ES-I3 (cell line): ENCODE results near the gene HLA-DOA.

ENCODE experiments used
- H3K36me3 ChIP-seq: 2 replicates; pipeline ENCODE4 v1.6.1; 2013; ENCODE audit warnings: mild to moderate bottlenecking, low read length, control low read depth, moderate library complexity; ENCODE audit not compliant: insufficient read depth
- H3K4me1 ChIP-seq: 2 replicates; pipeline ENCODE4 v1.6.1; 2013; ENCODE audit warnings: mild to moderate bottlenecking, control low read depth, low read length; ENCODE audit not compliant: insufficient read depth
- H3K9ac ChIP-seq: 2 replicates; pipeline ENCODE4 v1.6.1; 2013; ENCODE audit warnings: low read depth, mild to moderate bottlenecking, low read length, moderate library complexity
- H3K9me3 ChIP-seq: 2 replicates; pipeline ENCODE4 v1.6.1; 2013; ENCODE audit warnings: mild to moderate bottlenecking, low read length, moderate library complexity; ENCODE audit not compliant: control insufficient read depth, insufficient read depth

HLA-DOA gene

DNA sequence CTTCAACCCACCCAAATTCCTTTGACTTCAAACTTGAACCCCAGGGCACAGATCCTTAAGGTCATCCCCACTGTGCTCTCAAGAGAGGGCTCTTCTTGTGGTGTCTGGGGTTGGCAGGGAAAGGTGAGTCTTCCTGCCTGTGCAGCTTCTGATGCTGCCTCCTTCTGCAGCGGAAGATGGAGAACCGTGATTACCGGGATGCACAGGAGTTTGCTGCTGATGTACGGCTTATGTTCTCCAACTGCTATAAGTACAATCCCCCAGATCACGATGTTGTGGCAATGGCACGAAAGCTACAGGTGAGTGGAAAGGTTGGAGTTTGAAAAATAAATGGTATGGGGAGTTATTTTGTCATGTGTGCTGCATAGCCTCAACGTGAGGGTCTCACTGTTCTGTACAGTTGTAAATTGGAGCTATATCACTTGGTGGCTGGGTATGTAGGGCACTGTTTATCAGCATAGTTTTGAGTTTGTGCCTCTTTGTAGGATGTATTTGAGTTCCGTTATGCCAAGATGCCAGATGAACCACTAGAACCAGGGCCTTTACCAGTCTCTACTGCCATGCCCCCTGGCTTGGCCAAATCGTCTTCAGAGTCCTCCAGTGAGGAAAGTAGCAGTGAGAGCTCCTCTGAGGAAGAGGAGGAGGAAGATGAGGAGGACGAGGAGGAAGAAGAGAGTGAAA is 32.0 kb downstream of the HLA-DOA start:
- Histone ChIP-seq H3K9ac (no peak overlapping the region), H3K36me3 (peaks cover 80% of the 10 kb centered on the region), H3K4me1 (no peaks in the 10 kb centered on the region; the same call in 1 of the 2 replicates), H3K9me3 (no peaks in the 10 kb centered on the region)

DNA sequence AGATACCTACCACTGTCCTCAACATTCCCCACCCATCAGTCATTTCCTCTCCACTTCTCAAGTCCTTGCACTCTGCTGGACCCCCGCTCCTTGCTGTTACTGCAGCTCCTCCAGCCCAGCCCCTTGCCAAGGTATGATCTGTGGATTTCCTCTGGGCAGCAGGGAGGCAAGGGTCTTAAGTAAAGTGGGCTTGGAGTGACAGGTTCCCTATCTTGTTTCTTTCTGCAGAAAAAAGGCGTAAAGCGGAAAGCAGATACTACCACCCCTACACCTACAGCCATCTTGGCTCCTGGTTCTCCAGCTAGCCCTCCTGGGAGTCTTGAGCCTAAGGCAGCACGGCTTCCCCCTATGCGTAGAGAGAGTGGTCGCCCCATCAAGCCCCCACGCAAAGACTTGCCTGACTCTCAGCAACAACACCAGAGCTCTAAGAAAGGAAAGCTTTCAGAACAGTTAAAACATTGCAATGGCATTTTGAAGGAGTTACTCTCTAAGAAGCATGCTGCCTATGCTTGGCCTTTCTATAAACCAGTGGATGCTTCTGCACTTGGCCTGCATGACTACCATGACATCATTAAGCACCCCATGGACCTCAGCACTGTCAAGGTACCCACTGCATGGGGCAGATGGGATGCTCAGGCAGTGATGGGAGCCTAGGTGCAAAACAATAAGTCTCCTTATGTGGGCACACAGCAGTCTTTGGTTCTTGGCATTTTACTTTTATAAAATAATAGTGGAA is 32.9 kb downstream of the HLA-DOA start:
- Histone ChIP-seq H3K36me3 (peaks cover 80% of the 10 kb centered on the region), H3K9me3 (no peaks in the 10 kb centered on the region), H3K9ac (no peak overlapping the region), H3K4me1 (no peaks in the 10 kb centered on the region; the same call in 1 of the 2 replicates)

DNA sequence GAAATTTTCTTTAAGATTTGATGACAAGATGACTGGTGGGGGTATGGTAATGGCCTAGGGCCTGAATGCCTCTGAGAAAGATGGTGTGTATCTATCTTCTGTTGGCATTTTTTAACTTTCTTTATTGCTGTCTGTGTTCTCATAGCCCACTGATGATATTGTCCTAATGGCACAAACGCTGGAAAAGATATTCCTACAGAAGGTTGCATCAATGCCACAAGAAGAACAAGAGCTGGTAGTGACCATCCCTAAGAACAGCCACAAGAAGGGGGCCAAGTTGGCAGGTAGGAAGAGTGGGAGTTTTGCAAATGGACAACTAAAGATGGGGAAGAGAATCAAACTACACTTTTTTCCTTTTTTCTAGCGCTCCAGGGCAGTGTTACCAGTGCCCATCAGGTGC is 33.5 kb downstream of the HLA-DOA start:
- no peaks in the 10 kb centered on the region; the same call in 1 of the 2 replicates for H3K4me1 ChIP-seq
- H3K9ac ChIP-seq: no peak overlapping the region
- H3K9me3 ChIP-seq: no peaks in the 10 kb centered on the region
- H3K36me3 ChIP-seq: peaks cover 78% of the 10 kb centered on the region

DNA sequence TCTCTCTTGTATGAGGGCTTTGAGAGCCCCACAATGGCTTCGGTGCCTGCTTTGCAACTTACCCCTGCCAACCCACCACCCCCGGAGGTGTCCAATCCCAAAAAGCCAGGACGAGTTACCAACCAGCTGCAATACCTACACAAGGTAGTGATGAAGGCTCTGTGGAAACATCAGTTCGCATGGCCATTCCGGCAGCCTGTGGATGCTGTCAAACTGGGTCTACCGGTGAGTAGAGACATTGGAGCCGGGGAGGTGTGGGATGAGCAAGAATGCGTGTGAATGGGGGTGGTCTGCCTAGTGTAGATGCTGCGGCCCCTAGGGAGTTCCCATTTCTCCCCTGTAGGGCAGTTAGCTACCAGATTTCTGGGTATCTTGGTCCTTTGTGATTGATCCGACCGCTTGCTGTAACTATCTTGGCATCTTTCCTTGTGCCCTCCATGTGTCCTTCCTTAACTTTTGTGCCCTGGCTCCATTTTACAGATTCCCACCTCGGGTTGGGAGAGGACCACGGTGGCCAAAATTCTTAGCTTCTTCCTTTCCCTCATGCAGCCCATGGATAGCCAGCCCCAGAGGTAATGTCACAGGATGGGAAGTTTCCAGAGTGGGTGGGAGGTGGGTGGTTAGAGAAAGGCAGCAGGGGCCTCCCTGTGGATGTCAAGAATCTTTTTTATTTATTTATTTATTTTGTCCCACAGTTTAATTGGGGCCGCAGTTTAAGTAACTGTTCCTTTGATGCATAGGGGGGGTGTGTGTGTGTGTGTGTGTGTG is 34.7 kb downstream of the HLA-DOA start:
- no peaks in the 10 kb centered on the region; the same call in 1 of the 2 replicates for H3K4me1 ChIP-seq
- no peaks in the 10 kb centered on the region for H3K9me3 ChIP-seq
- peak overlapping the region; percentile 84; the same call in 1 of the 2 replicates for H3K9ac ChIP-seq
- peaks cover 66% of the 10 kb centered on the region for H3K36me3 ChIP-seq

DNA sequence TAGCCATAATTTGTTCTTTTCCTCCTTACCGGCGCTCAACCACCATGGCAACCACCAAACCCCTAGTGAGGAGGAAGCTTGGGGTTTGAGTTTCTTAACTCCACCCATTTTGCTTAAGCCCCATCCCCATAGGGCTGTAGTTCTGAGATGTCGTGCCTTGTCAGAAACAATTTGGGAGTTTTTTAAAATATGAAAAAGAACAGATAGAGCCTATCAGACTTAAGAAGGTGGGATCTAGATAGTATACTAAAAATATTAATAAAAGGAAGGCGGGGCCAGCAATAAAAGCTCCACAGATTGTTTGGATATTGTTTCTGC is 35.4 kb downstream of the HLA-DOA start:
- Histone ChIP-seq H3K9ac (peak overlapping the region; percentile 84; the same call in 1 of the 2 replicates), H3K36me3 (peaks cover 59% of the 10 kb centered on the region), H3K9me3 (no peaks in the 10 kb centered on the region), H3K4me1 (no peaks in the 10 kb centered on the region; the same call in 1 of the 2 replicates)

DNA sequence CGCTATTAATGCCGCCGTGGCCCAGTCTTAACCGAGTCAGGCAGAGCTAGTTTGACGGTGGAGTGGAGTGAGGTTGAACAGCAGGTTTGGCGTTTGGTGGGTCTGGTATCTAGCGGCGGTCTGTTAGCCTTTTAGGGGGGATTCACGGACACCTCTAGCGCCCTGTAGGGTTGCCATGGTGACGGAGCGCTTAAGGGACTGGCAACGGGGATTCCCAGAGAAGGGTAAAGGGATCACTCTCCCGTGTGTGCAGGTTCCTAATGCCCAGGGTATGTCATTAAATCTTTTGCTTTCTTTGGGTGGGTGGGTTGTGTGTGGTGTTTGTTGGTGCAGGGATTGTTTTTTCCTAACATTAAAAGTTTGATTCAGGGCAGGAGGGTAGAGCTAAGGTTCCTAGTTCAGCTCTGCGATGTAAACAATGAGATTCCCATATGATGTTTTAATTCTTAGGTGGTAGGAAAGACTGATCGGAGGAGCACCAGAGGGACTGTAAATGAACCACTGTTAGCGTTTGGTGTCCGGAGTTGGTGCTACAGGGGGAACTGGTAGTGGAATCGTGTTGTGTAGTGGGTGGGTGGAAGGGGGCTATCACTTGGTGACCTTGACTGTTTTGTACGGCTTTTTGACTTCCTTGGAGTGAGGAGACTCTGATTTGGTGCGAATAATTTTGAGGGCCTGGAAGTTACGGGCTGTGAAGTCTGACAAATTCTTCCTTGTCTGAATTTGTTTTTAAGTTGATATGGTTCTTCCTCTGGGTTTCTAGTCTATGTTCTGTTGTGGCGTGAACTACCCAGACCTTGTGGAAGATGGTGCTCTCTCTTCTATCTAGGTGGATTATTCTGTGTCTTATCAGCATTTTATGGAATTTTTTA is 36.0 kb downstream of the HLA-DOA start:
- Histone ChIP-seq H3K9ac (peak overlapping the region; percentile 84), H3K4me1 (no peaks in the 10 kb centered on the region; the same call in 1 of the 2 replicates), H3K36me3 (peaks cover 54% of the 10 kb centered on the region), H3K9me3 (no peaks in the 10 kb centered on the region)

DNA sequence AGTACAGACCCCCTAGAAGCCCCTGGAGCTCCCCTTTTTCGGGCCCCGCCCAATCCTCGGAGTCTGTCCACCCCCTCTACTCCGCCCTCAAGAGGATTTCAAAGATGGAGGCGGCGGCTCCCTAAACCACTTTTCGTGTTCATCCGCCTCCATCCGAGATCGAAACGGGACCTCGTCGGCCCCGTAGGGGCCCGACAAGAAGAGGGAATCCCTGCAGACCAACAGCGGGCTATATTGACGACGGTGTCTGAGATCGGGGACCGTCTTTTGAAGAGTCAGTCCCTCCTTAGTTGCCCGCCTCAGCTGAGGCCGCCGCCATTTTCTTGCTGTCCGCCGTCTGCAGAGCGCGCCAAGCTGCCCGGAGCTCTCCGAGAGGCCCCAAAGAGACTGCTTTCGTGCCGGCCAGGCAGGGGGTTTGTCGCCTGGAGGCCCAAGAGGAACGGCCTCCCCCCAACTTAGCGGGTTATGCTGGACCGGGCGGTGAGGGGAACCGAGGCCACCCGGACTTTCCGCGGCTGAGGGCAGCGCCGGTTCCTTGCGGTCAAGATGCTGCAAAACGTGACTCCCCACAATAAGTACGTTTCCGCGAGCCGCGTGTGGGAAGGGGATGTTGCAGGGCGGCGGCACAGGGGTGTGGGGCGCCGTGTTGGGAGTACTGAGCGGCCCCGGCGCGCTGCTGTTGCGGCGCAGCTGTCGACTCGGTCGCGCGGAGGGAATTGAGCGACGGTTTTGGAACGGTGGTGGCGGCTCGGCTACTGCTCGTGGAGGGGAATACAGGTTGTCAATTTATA is 36.8 kb downstream of the HLA-DOA start:
- H3K36me3 ChIP-seq: peaks cover 46% of the 10 kb centered on the region
- H3K4me1 ChIP-seq: no peaks in the 10 kb centered on the region; the same call in 1 of the 2 replicates
- H3K9me3 ChIP-seq: no peaks in the 10 kb centered on the region
- H3K9ac ChIP-seq: peak overlapping the region; percentile 84

DNA sequence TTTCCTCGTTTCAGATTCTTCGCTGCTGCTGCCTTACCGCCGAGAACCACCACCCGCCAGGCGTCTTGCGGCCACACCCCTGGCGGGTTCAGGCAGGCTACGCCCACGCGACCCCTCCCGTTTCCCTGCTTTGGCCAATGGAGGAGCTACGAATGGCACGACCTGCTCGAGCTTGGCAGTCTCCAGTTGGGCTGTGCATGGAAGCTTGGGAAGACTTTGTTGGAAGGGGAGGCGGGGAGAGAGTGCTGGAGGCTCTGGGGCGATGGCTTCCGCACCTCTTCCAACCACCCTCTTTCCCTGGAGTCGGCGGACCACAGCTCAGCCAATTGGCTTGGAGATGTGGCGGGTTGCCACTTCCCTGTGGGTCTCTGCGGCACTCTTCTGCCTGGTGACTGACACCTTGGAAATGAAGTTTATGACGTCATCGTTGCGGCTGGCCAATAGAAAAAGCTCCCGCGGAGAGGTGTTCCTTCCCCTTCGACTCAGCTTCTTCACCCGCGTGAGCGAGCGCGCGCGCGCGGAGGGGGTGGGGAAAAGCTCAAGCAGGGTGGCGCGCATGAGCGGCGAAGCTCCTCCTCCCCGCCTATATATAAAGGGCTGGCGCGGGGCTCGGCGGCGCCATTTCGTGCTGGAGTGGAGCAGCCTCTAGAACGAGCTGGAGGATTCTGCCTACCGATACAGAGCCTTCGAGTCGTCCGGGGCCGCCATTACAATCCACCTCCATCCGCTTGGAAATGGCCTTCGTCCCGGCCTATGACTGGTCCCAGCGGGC is 37.6 kb downstream of the HLA-DOA start:
- Histone ChIP-seq H3K4me1 (peaks cover 2% of the 10 kb centered on the region), H3K36me3 (peaks cover 38% of the 10 kb centered on the region), H3K9ac (peak overlapping the region; percentile 99), H3K9me3 (no peaks in the 10 kb centered on the region)

DNA sequence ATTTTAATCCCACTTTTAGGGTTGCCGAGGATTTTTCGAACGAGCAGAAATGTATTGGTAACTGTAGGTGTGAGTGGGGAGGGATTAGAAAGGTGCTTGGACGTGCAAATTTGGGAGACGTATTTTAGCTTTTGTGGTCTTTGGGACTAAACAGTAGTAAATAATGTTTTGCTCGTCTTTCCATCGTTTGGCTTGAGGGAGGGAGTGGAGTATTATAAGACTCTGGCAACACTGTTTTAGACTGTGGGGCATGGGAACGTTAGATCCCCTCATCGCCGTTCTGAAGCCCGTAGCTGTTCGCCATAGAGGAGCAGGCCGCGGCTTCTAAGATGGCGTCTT is 38.2 kb downstream of the HLA-DOA start:
- Histone ChIP-seq H3K9ac (peak overlapping the region; percentile 99), H3K36me3 (peaks cover 32% of the 10 kb centered on the region), H3K9me3 (no peaks in the 10 kb centered on the region), H3K4me1 (peaks cover 6% of the 10 kb centered on the region)

DNA sequence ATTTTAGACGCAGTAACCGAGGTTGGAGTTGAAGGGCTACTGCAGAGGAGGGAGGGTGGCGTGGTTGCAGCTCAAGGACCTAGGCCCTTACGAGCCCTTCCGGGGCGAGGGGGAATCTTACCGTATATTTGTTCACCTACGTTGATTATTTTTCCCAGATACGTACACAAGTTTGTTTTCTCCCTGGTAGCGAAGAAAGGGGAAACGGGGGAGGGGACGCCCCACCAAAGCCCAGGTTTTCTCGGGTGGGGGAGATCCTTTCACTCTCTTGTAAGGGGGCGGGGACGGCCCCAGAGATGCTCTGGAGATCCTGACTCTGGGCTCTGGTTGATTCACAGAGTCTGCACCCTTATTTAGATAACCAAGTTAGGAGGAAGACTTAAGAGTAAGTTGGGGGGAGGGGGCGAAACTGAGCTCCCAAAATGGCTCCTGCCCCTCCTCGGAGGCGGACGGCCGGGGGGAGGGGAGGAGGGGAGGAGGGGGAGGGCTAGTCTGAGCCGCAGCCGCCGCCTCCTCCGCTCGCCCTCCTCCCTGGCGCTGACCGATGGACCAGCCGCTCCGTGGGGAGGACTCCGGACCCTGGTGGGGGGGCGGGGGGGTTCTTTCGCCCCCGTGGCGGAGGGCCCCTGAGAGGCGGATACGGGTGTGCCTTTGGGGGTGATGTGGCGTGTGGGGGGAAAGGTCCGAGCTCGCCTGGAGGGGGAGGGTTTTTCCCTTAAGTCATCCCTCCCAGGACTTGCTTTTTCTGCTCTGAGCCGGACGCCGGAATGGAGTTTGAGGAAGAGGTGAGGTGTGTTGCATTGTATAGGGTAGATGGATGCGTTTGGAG is 38.8 kb downstream of the HLA-DOA start:
- peaks cover 6% of the 10 kb centered on the region for H3K4me1 ChIP-seq
- no peaks in the 10 kb centered on the region for H3K9me3 ChIP-seq
- peaks cover 27% of the 10 kb centered on the region for H3K36me3 ChIP-seq
- peak overlapping the region; percentile 99 for H3K9ac ChIP-seq

DNA sequence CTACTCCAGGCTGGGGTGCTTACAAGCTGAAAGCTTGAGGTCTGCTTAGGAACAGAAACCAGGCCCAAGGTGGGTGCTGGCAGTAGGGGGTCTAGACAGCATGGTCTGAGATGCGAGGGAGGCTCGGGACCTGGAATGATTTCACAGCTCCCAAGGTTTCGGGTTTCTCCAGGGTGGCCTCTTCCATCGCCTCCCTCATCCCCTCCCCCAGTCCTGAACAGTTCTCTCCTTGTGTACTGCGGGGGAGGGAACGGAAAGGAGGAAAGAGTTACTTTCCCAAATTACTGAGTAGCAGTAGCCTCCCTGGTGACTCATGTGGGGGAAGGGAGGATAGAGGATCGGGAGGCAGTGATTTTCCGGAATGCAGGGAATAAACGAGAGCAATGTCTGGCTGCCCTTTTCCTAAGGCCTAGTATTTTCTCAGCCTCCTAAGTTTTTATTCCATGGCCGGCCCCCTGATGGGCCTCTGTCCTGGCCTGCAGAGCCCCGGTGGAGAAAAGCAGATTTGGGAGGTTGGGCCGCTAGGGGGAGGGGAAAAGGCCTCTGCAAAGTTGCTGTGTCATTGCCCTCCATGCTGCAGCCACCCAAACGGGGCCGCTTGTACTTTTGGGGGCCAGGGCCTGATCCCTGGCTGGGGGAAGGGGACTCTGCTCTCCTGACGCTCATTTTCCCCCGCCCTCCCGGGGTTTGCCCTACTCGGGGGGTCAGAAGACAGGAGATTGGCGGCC is 39.5 kb downstream of the HLA-DOA start:
- Histone ChIP-seq H3K4me1 (peaks cover 6% of the 10 kb centered on the region), H3K9ac (peak overlapping the region; percentile 98), H3K36me3 (peaks cover 19% of the 10 kb centered on the region), H3K9me3 (no peaks in the 10 kb centered on the region)
